PFSK-1 (cell line): Measurements from ENCODE around the gene RSU1.

ENCODE experiments used
- POLR2AphosphoS5 ChIP-seq: IDR thresholded peaks from 2 replicates; pipeline ENCODE4 v1.6.1; 2012; ENCODE audit warnings: low read depth, mild to moderate bottlenecking, control low read depth, low read length, moderate library complexity
- TAF1 ChIP-seq: IDR thresholded peaks from 2 replicates; pipeline ENCODE4 v1.6.1; 2012; ENCODE audit warnings: low read length, control low read depth, borderline replicate concordance; ENCODE audit not compliant: insufficient read depth
- TF ChIP-seq, protein P1 (sequence below), 2 experiments: IDR thresholded peaks; 2 replicates each; pipeline versions ENCODE4 v1.6.1 to v1.8.0; 2011 to 2012; ENCODE audit warnings: low read depth in 2 of 2, low read length in 2 of 2, control low read depth in 1 of 2, inconsistent platforms in 1 of 2, mild to moderate bottlenecking in 1 of 2, moderate library complexity in 1 of 2; ENCODE audit not compliant: insufficient read depth in 1 of 2

DNA sequence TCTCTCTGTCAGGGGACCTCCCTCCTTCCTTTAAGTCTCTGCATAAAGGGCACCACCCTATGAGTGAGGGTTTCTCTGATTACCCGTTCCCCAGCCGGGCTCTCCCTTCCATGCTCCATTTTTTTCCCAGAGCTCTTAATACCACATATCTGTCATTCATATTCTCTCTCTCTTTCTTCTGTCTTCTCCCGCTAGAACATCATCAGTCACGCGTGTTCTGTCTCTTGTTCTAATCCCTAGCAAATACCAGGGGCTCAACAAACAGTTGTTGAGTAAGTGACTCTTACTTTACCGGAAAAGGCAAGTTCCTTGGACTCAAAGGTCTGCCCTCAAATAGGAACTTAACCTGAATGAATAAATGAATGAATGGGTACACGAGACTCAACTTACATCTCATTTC is 68.5 kb downstream of the RSU1 start:
- TF ChIP-seq POLR2AphosphoS5 (no peak), TAF1 (no peak)
- TF ChIP-seq, protein P1, sequence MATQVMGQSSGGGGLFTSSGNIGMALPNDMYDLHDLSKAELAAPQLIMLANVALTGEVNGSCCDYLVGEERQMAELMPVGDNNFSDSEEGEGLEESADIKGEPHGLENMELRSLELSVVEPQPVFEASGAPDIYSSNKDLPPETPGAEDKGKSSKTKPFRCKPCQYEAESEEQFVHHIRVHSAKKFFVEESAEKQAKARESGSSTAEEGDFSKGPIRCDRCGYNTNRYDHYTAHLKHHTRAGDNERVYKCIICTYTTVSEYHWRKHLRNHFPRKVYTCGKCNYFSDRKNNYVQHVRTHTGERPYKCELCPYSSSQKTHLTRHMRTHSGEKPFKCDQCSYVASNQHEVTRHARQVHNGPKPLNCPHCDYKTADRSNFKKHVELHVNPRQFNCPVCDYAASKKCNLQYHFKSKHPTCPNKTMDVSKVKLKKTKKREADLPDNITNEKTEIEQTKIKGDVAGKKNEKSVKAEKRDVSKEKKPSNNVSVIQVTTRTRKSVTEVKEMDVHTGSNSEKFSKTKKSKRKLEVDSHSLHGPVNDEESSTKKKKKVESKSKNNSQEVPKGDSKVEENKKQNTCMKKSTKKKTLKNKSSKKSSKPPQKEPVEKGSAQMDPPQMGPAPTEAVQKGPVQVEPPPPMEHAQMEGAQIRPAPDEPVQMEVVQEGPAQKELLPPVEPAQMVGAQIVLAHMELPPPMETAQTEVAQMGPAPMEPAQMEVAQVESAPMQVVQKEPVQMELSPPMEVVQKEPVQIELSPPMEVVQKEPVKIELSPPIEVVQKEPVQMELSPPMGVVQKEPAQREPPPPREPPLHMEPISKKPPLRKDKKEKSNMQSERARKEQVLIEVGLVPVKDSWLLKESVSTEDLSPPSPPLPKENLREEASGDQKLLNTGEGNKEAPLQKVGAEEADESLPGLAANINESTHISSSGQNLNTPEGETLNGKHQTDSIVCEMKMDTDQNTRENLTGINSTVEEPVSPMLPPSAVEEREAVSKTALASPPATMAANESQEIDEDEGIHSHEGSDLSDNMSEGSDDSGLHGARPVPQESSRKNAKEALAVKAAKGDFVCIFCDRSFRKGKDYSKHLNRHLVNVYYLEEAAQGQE (IDR thresholded peaks at IDR 0.05; ENCODE audit: insufficient read depth in 1 of 2, low read depth in 2 of 2, low read length in 2 of 2): no peak
